ENCODE results near the gene MMP17.

MMP17 gene

DNA sequence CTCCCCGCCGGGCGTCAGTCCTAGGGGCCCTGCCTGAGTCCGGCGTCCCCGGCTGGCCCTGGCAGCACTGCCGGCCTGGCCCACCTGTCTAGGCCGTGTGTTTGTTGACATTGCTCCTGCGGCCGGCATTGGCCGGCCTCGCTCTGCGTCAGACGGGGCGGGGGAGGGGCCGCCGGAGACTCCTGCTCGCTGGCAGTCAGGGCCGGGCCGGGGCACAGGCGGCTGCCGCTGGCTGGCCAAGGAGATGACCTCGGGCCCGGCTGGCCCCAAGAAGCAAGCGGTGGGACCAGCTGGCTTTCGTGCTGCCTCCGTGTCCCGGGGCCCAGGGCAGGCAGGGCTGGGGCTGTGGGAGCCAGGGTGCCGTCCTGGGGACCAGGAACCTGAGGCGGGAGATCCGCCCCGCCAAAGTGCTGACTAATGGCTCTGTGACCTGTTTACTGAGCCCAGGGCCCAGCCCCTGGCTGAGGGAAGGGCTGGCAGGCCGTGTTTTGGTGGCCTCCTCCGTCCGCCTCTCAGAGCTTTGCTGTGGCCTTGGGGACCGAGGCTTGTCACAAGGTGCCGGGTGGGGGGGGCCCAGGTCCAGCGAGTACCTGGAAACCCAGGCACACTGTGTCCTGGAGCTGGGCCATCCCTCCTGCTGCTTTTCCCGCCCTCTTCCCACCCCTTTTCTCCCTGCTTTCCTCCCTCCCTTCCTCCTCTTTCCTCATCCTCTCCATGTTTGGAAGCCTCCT is 68.1 kb downstream of the MMP17 start:
- DNase-seq: peak; percentile 65

DNA sequence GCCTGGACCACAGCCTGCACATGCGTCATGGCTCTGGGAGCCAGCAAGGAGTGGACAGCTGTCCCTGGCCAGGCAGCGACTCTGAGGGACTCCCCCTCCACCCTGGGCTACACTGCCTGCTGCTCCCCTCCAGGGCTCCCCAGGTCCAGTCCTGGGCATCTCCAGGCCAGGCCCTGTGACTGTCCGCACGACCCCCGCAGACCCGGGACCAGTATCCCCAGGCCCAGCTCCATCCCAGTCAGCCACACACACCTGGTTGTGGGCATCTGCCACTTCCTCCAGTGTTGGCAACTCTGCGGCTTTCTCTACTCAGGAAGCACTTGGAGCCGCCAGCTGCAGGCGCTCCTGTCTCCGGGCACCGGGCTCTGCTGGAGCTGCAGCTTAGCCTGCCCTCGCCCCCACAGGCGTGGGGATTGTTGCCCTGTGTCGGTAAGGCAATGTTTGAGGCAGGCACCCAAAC is 68.6 kb downstream of the MMP17 start:
- DNase-seq: no peak

DNA sequence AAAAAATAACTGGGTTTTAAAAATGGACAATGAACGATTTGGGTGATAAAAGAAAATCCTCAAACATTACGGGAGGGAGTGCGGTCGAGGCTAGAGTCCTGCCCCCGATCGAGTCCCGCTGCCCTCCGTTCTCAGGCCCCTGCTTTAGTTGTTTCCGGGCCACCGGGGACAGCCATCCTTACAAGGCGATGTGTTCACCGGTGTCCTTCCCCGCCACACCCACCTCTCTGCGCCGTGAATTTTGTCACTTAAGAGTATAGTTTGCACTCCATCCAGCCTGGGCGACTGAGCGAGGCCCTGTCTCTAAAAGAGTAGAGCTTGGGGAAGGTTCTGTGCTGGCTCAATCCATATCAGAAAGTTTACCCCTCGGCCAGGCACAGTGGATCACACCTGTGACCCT is 69.1 kb downstream of the MMP17 start:
- no peak for DNase-seq

DNA sequence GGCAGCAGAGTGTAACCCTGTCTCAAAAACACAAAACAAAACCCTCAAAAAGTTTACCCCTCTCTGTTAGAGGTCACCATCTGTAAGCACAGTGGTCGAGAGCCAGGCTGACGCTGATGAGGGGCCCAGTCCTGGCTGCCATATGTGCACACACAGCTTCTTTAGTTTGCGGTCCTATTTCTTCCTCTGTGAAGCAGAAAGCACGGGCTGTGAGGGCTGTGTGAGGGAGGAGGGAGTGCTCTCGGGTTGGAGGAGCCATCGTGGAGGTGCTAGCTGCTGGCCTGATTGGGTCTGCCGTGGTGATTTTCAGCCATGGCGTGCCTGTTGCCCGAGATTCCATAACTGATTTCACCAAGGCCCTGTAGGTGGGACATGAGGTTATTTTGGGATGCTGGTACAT is 69.7 kb downstream of the MMP17 start:
- no peak for DNase-seq

DNA sequence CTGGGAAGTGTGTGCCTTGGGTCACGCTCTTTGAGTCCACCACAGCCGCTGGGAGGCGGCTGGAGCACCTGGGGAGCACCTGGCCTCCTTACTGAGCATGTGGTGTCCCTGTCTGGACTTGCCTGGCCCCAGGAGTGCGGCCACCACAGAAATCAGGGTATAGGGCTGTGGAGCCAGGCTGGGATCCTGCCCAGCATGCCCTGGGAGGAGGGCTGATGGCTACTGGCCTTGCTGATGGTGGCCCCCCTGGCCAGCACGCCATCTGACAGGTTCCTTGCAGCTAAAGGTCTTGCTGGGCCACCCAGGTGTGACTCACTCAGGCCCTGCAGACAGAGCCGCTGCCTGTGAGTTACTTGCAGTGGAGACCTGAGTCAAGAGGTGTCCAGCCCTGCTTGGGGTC is 72.2 kb downstream of the MMP17 start:
- no peak for DNase-seq
